HEK293T (cell line): ENCODE data around the gene CALM1.
"Not testable (repeated sequence)": the region's sequence is repeated elsewhere in the genome, so short reads cannot be mapped to it uniquely, and the experiment has no call there.

Experiments
- CTCF ChIA-PET: fragments of 350-600 bp; formaldehyde crosslinking; extraction: SDS; loops from one replicate; lab custom pipeline; 2021; ENCODE audit warnings: antibody characterized with exemption, inconsistent platforms; lab: Yijun Ruan, JAX
- POLR2A ChIA-PET: fragments of 350-600 bp; formaldehyde crosslinking; extraction: SDS; loops from one replicate; lab custom pipeline; 2020; ENCODE audit warnings: antibody characterized with exemption, inconsistent platforms; lab: Yijun Ruan, JAX
- DNase-seq: peaks from one replicate; pipeline ENCODE4 v3.0.0; 2012; ENCODE audit warnings: mixed read lengths; ENCODE audit errors: extremely low spot score
- ARNT ChIP-seq: fragments of 450-650 bp; IDR thresholded peaks from 2 replicates; pipeline ENCODE4 v1.6.1; 2017; ENCODE audit warnings: mild to moderate bottlenecking
- BHLHE40 ChIP-seq: fragments of 450-650 bp; IDR thresholded peaks from 2 replicates; pipeline ENCODE4 v1.6.1; 2016; ENCODE audit warnings: mild to moderate bottlenecking, moderate library complexity, borderline replicate concordance
- CTBP1 ChIP-seq: fragments of 450-650 bp; IDR thresholded peaks from 2 replicates; pipeline ENCODE4 v1.6.1; 2016; ENCODE audit warnings: borderline replicate concordance
- ELF4 ChIP-seq: fragments of 450-650 bp; IDR thresholded peaks from 2 replicates; pipeline ENCODE4 v1.6.1; 2017; ENCODE audit warnings: antibody characterized with exemption
- FOXA1 ChIP-seq: fragments of 450-650 bp; IDR thresholded peaks from 2 replicates; pipeline ENCODE4 v1.6.1; 2016; ENCODE audit warnings: mild to moderate bottlenecking
- FOXK2 ChIP-seq: fragments of 450-650 bp; IDR thresholded peaks from 2 replicates; pipeline ENCODE4 v1.6.1; 2016; ENCODE audit warnings: mild to moderate bottlenecking
- FOXM1 ChIP-seq: fragments of 450-650 bp; IDR thresholded peaks from 2 replicates; pipeline ENCODE4 v1.6.1; 2017; ENCODE audit warnings: mild to moderate bottlenecking, borderline replicate concordance
- HDGF ChIP-seq: fragments of 450-650 bp; IDR thresholded peaks from 2 replicates; pipeline ENCODE4 v1.6.1; 2017; ENCODE audit warnings: antibody characterized with exemption, borderline replicate concordance
- L3MBTL2 ChIP-seq: fragments of 450-650 bp; conservative IDR thresholded peaks from 2 replicates; pipeline ENCODE4 v1.6.1; 2016; ENCODE audit warnings: mild to moderate bottlenecking
- LEF1 ChIP-seq: fragments of 450-650 bp; IDR thresholded peaks from 2 replicates; pipeline ENCODE4 v1.6.1; 2017; ENCODE audit warnings: mild to moderate bottlenecking, borderline replicate concordance
- NFRKB ChIP-seq: fragments of 450-650 bp; IDR thresholded peaks from 2 replicates; pipeline ENCODE4 v1.6.1; 2016; ENCODE audit warnings: mild to moderate bottlenecking, moderate library complexity
- PKNOX1 ChIP-seq: fragments of 450-650 bp; IDR thresholded peaks from 2 replicates; pipeline ENCODE4 v1.6.1; 2016
- SP1 ChIP-seq: fragments of 450-650 bp; IDR thresholded peaks from 2 replicates; pipeline ENCODE4 v1.6.1; 2017
- SUZ12 ChIP-seq: fragments of 450-650 bp; IDR thresholded peaks from 2 replicates; pipeline ENCODE4 v1.6.1; 2016; ENCODE audit warnings: mild to moderate bottlenecking
- TARDBP ChIP-seq: fragments of 450-650 bp; IDR thresholded peaks from 2 replicates; pipeline ENCODE4 v1.6.1; 2016
- ZNF384 ChIP-seq: fragments of 450-650 bp; IDR thresholded peaks from 2 replicates; pipeline ENCODE4 v1.6.1; 2016

CALM1 gene

GRCh38 chr14:90384543-90384911 is 12.3 kb upstream of the CALM1 start:
- DNase-seq: no peak
- CTCF ChIA-PET: no interaction called here
- POLR2A ChIA-PET: interaction anchor here (0.9 to 4.2 kb wide), 12 partner anchors 10 to 374 kb away, joined by 3 to 68 read pairs (median 4); partner anchors contain the start of gene CALM1
- TF ChIP-seq SUZ12 (no peak), FOXM1 (no peak), SP1 (no peak), FOXK2 (no peak), L3MBTL2 (no peak), ELF4 (no peak)

- CTCF ChIA-PET: interaction anchor here (0.7 kb wide), 1 partner anchor 42 kb away, joined by 3 read pairs; no protein-coding TSS in a partner anchor
- DNase-seq: no peak
- POLR2A ChIA-PET: no interaction called here
- TF ChIP-seq ELF4 (no peak), SP1 (no peak), BHLHE40 (no peak), ARNT (no peak), ZNF384 (no peak), L3MBTL2 (no peak), TARDBP (no peak), PKNOX1 (no peak), SUZ12 (no peak), FOXK2 (no peak), CTBP1 (no peak), LEF1 (no peak), NFRKB (no peak), FOXM1 (no peak), HDGF (no peak), FOXA1 (no peak)
Measured at GRCh38 chr14:90386321-90386720, 10.5 kb upstream of the CALM1 start.

- CTCF ChIA-PET: no interaction called here
- no peak for DNase-seq
- POLR2A ChIA-PET: no interaction called here
Measured at GRCh38 chr14:90387206-90387760, 9.5 kb upstream of the CALM1 start.

GRCh38 chr14:90388437-90388836 is 8.4 kb upstream of the CALM1 start:
- POLR2A ChIA-PET: interaction anchor here (1.1 to 1.4 kb wide), 2 partner anchors 8 to 132 kb away, joined by 4 to 5 read pairs; partner anchors contain the start of genes CALM1 and PSMC1
- CTCF ChIA-PET: no interaction called here
- TF ChIP-seq SP1 (no peak), PKNOX1 (0 out of 2 replicates have a peak, but pooled peaks have one; percentile 19), HDGF (no peak)
- no peak for DNase-seq

More at GRCh38 chr14:90387206-90387760, 9.5 kb upstream of the CALM1 start:
- TF ChIP-seq CTBP1 (no peak), ZNF384 (no peak), PKNOX1 (no peak), SP1 (no peak), ELF4 (no peak), HDGF (no peak), TARDBP (no peak), LEF1 (no peak), BHLHE40 (no peak), FOXK2 (no peak), L3MBTL2 (no peak), NFRKB (no peak)

GRCh38 chr14:90388982-90389381 is 7.8 kb upstream of the CALM1 start:
- ChIA-PET CTCF (no interaction called here), POLR2A (interaction anchor here (1.1 to 1.4 kb wide), 2 partner anchors 8 to 133 kb away, joined by 4 to 5 read pairs; partner anchors contain the start of genes CALM1 and PSMC1)
- DNase-seq: no peak
- TF ChIP-seq SUZ12: no peak
- TF ChIP-seq ZNF384: no peak

- TF ChIP-seq NFRKB: no peak
- no peak for TF ChIP-seq FOXM1
- TF ChIP-seq L3MBTL2: no peak
- TF ChIP-seq BHLHE40: no peak
- TF ChIP-seq TARDBP: no peak
- TF ChIP-seq PKNOX1: no peak
- no peak for TF ChIP-seq SP1
- TF ChIP-seq CTBP1: no peak
- TF ChIP-seq ZNF384: no peak
- TF ChIP-seq ELF4: no peak
- no peak for TF ChIP-seq SUZ12
- TF ChIP-seq ARNT: no peak
- no peak for TF ChIP-seq FOXK2
- no peak for TF ChIP-seq LEF1
- no peak for DNase-seq
- CTCF ChIA-PET: no interaction called here
- POLR2A ChIA-PET: interaction anchor here (5.8 kb wide), 1 partner anchor 11 kb away, joined by 68 read pairs; no protein-coding TSS in a partner anchor
Measured at GRCh38 chr14:90393966-90394365, 2.9 kb upstream of the CALM1 start.

- CTCF ChIA-PET, DNase-seq: not testable (repeated sequence)
- POLR2A ChIA-PET: interaction anchor here (5.8 kb wide), 1 partner anchor 12 kb away, joined by 68 read pairs; no protein-coding TSS in a partner anchor
Measured at GRCh38 chr14:90394782-90395181, 2.0 kb upstream of the CALM1 start.
